C1 segment of cervical spinal cord (tissue), 14 donors: ENCODE results near the gene ZCWPW1.

Experiments
- DNase-seq, 14 donors: peaks; one replicate each; lab custom pipeline; 2025; lab: John Stamatoyannopoulos, UW

ZCWPW1 gene

GRCh38 chr7:100432621-100433275, 4.2 kb upstream of the ZCWPW1 start:
- no peak for DNase-seq

- no peak for DNase-seq
These were observed 3.5 kb upstream of the ZCWPW1 start for GRCh38 chr7:100432053-100432452.

GRCh38 chr7:100431286-100431735, 2.8 kb upstream of the ZCWPW1 start:
- DNase-seq: no peak

GRCh38 chr7:100430493-100431285, 2.2 kb upstream of the ZCWPW1 start:
- peak in 1 of 14 donors; percentile 49 for DNase-seq

GRCh38 chr7:100429637-100430492, 1.4 kb upstream of the ZCWPW1 start, which contains the start of gene MEPCE:
Gene MEPCE (plus strand): TSS chr7:100429831. CDS start chr7:100430019, 188 bp downstream.
- DNase-seq: peak; percentile 81 to 97 (median 95)

GRCh38 chr7:100428967-100429636, 599 bp upstream of the ZCWPW1 start:
- peak; percentile 88 to 99 (median 98) for DNase-seq

- DNase-seq: no peak
These were observed 723 bp downstream of the ZCWPW1 start for GRCh38 chr7:100427762-100428198.

- no peak for DNase-seq
These were observed 2.0 kb downstream of the ZCWPW1 start for GRCh38 chr7:100426516-100426915.

- DNase-seq: no peak
These were observed 3.2 kb downstream of the ZCWPW1 start for GRCh38 chr7:100425347-100425746.

GRCh38 chr7:100423315-100423714, 5.2 kb downstream of the ZCWPW1 start:
- no peak for DNase-seq

GRCh38 chr7:100419660-100420226, 8.8 kb downstream of the ZCWPW1 start:
- no peak for DNase-seq

GRCh38 chr7:100418930-100419659, 9.4 kb downstream of the ZCWPW1 start:
- DNase-seq: no peak

GRCh38 chr7:100415448-100415847, 13.1 kb downstream of the ZCWPW1 start:
- DNase-seq: no peak

- no peak for DNase-seq
These were observed 14.6 kb downstream of the ZCWPW1 start for GRCh38 chr7:100413889-100414288.

GRCh38 chr7:100413346-100413745, 15.2 kb downstream of the ZCWPW1 start:
- no peak for DNase-seq

GRCh38 chr7:100411101-100411500, 17.4 kb downstream of the ZCWPW1 start:
- no peak for DNase-seq

GRCh38 chr7:100407285-100408180, 21.0 kb downstream of the ZCWPW1 start:
- peak in 1 of 14 donors; percentile 80 for DNase-seq

- no peak for DNase-seq
These were observed 21.7 kb downstream of the ZCWPW1 start for GRCh38 chr7:100406767-100407166.

GRCh38 chr7:100402241-100402640, 26.3 kb downstream of the ZCWPW1 start:
- DNase-seq: peak in 2 of 14 donors; percentile 18 to 92
